ENCODE results near the gene ATOH8. TPM values are rescaled to one million over a fixed set of nuclear protein-coding genes. Genes with fewer than 3 reads are reported as not detected.

The ATOH8 gene
- polyA plus RNA-seq, 2 of the 4 experiments (the other 2 are of a cell fraction) = 1.8 to 20.0 TPM

GRCh38 chr2:85792783-85793441, 39.1 kb downstream of the ATOH8 start:
- Histone ChIP-seq H3K4me3 (no peak overlapping the region), H3K4me2 (peak overlapping the region; percentile 47), H3K4me1 (peaks cover 44% of the 10 kb centered on the region), H3K9me3 (no peaks in the 10 kb centered on the region), H3K27ac (peak overlapping the region; percentile 10 to 79; a peak in 5 of 6 replicates)
- TF ChIP-seq EP300 (IDR thresholded peaks at IDR 0.05) (no peak), HOXA7 (CRISPR knock-in tag; IDR thresholded peaks at IDR 0.05) (no peak), RAD21 (conservative IDR thresholded peaks at IDR 0.05 in 1 of 2, IDR thresholded peaks at IDR 0.05 in 1 of 2) (no peak), PBX3 (IDR thresholded peaks at IDR 0.05) (no peak), SMC3 (IDR thresholded peaks at IDR 0.05) (0 out of 3 replicates have a peak, but pooled peaks have one; percentile 17), BCL3 (IDR thresholded peaks at IDR 0.05) (no peak), MAX (IDR thresholded peaks at IDR 0.05) (0 out of 2 replicates have a peak, but pooled peaks have one; percentile 25), CBX2 (IDR thresholded peaks at IDR 0.05; ENCODE audit: borderline replicate concordance, low read depth) (no peak), ZNF302 (CRISPR knock-in tag; IDR thresholded peaks at IDR 0.05) (no peak), EHMT2 (IDR thresholded peaks at IDR 0.05; ENCODE audit: low read depth) (no peak), JUNB (IDR thresholded peaks at IDR 0.05) (peak; percentile 41; the same call in 1 of the 2 replicates), JUN (IDR thresholded peaks at IDR 0.05) (no peak), FOSL2 (IDR thresholded peaks at IDR 0.05) (0 out of 2 replicates have a peak, but pooled peaks have one; percentile 51), FOSL2 (CRISPR knock-in tag; IDR thresholded peaks at IDR 0.05) (peak; percentile 67), GATA3 (IDR thresholded peaks at IDR 0.05; ENCODE audit: borderline replicate concordance) (peak; percentile 42; the same call in 1 of the 2 replicates)
- peak in 1 of 2 experiments; percentile 2; a peak in 1 of 6 replicates for ATAC-seq
- WGBS (ENCODE audit: missing lambda C conversion rate) = 70% methylated on average over 8 of the region's 8 CpGs
- POLR2A ChIA-PET = interaction anchor here (1.1 kb wide), 1 partner anchor 438 kb away, joined by 3 read pairs; the partner anchor contains the start of genes ELMOD3 and RETSAT
- FAIRE-seq = no peak
- peak; percentile 38 to 48 for DNase-seq (ENCODE audit: low read depth in 1 of 2, low spot score in 1 of 2)
- CTCF ChIA-PET = interaction anchor here (1.2 to 63.0 kb wide), 5 partner anchors 23 to 156 kb away, joined by 3 to 1675 read pairs (median 8); no protein-coding TSS in a partner anchor

- H3K4me2 ChIP-seq = peak overlapping the region; percentile 47; the same call in 2 of the 3 replicates
- WGBS (ENCODE audit: missing lambda C conversion rate) = 82% methylated on average over 4 of the region's 4 CpGs
- no peak for TF ChIP-seq HOXB5 (CRISPR knock-in tag; IDR thresholded peaks at IDR 0.05)
- no peak for TF ChIP-seq KDM5A (IDR thresholded peaks at IDR 0.05)
- TF ChIP-seq RFX5 (IDR thresholded peaks at IDR 0.05) = no peak
- TF ChIP-seq CHD2 (IDR thresholded peaks at IDR 0.05; ENCODE audit: low read length, partially characterized antibody) = no peak
- TF ChIP-seq USF2 (IDR thresholded peaks at IDR 0.05) = no peak
- TF ChIP-seq ATOH8 (CRISPR knock-in tag; IDR thresholded peaks at IDR 0.05; ENCODE audit: low read depth) = no peak
- no peak for TF ChIP-seq JUNB (IDR thresholded peaks at IDR 0.05)
- TF ChIP-seq NPAS2 (CRISPR knock-in tag; IDR thresholded peaks at IDR 0.05; ENCODE audit: borderline replicate concordance) = no peak
- TF ChIP-seq RAD21 (conservative IDR thresholded peaks at IDR 0.05 in 1 of 2, IDR thresholded peaks at IDR 0.05 in 1 of 2) = no peak
- no peak for TF ChIP-seq CBX8 (IDR thresholded peaks at IDR 0.05)
- TF ChIP-seq FOSB (CRISPR knock-in tag; IDR thresholded peaks at IDR 0.05) = no peak
- TF ChIP-seq HDAC2 (IDR thresholded peaks at IDR 0.05) = no peak
- no peak for TF ChIP-seq POLR2AphosphoS2 (conservative IDR thresholded peaks at IDR 0.05; ENCODE audit: low read length)
- TF ChIP-seq FOSL2 (IDR thresholded peaks at IDR 0.05) = no peak
- no peak for TF ChIP-seq FOSL2 (CRISPR knock-in tag; IDR thresholded peaks at IDR 0.05)
- TF ChIP-seq CTCF (IDR thresholded peaks at IDR 0.05) = no peak
- TF ChIP-seq PBX3 (IDR thresholded peaks at IDR 0.05) = no peak
- TF ChIP-seq ZSCAN20 (CRISPR knock-in tag; IDR thresholded peaks at IDR 0.05) = no peak
- TF ChIP-seq CEBPB (IDR thresholded peaks at IDR 0.05) = no peak
- peaks cover 45% of the 10 kb centered on the region for H3K4me1 ChIP-seq
- H3K4me3 ChIP-seq = no peak overlapping the region
- no peak for ATAC-seq
- ChIA-PET CTCF (interaction anchor here (1.5 to 63.0 kb wide), 7 partner anchors 12 to 156 kb away, joined by 3 to 1675 read pairs (median 8); no protein-coding TSS in a partner anchor), POLR2A (interaction anchor here (1.1 kb wide), 1 partner anchor 439 kb away, joined by 3 read pairs; the partner anchor contains the start of genes ELMOD3 and RETSAT)
- DNase-seq (ENCODE audit: low read depth in 1 of 2, low spot score in 1 of 2) = no peak
- H3K9me3 ChIP-seq = no peaks in the 10 kb centered on the region
- FAIRE-seq = no peak
- H3K27ac ChIP-seq = peak overlapping the region; percentile 10 to 79; a peak in 5 of 6 replicates
These were observed 39.8 kb downstream of the ATOH8 start for GRCh38 chr2:85793584-85793983.

All from A549 (cell line).